HepG2 (cell line): ENCODE results near the gene PIAS1. TPM values are rescaled to one million over a fixed set of nuclear protein-coding genes. Genes with fewer than 3 reads are reported as not detected.

Experiments
- ATAC-seq: fragments of 200-7000 bp; cut with Tn5 transposase; 3 replicates; pipeline ENCODE4 v1.9.1; 2020; ENCODE audit warnings: mild to moderate bottlenecking, moderate library complexity
- BruUV-seq: library from RNA; stranded (reverse); fragments of 400-500 nt; replicated peaks from 2 replicates; lab custom pipeline; 2021; lab: Mats Ljungman, UMichigan
- CTCF ChIA-PET: fragments of 300-600 bp; formaldehyde crosslinking; extraction: SDS; loops from one replicate; lab custom pipeline; 2021; ENCODE audit warnings: low total read pairs, inconsistent platforms, low intra/inter-chr PET ratio; lab: Yijun Ruan, JAX
- POLR2A ChIA-PET: fragments of 350-600 bp; sonication (Branson Sonifier 250); formaldehyde crosslinking; loops from one replicate; lab custom pipeline; 2020; ENCODE audit warnings: antibody characterized with exemption, inconsistent platforms; lab: Yijun Ruan, JAX
- DNase-seq: peaks from one replicate; pipeline ENCODE4 v3.0.0-alpha.2; 2015; ENCODE audit warnings: low spot score
- FAIRE-seq: peaks from 3 replicates; lab custom pipeline; 2011; peaks lifted over from hg19 to GRCh38; lab: Jason Lieb, UNC
- H2AFZ ChIP-seq: one replicate; pipeline ENCODE4 v1.6.1; 2011; ENCODE audit warnings: low read length, inconsistent platforms
- H3K27ac ChIP-seq: fragments of 300-600 bp; 3 replicates; pipeline ENCODE4 v1.8.0; 2011; ENCODE audit warnings: mixed run types, mild to moderate bottlenecking, mixed read lengths, low read length, inconsistent platforms; ENCODE audit not compliant: insufficient read depth; ENCODE audit errors: extremely low read length
- H3K27me3 ChIP-seq, 2 experiments: fragments of 200-600 bp in 1 of 2; 2 replicates in 1 of 2; 3 replicates in 1 of 2; pipeline versions ENCODE4 v1.6.0 to v1.8.0; 2011; ENCODE audit warnings: low read length in 2 of 2, mild to moderate bottlenecking in 2 of 2, moderate library complexity in 2 of 2, inconsistent platforms in 1 of 2; ENCODE audit not compliant: insufficient read depth in 2 of 2, control insufficient read depth in 1 of 2
- H3K36me3 ChIP-seq, 2 experiments: fragments of 200-600 bp in 1 of 2; replicated peaks in 1 of 2; 2 replicates in 1 of 2; 3 replicates in 1 of 2; pipeline versions ENCODE4 v1.5.1 to v1.8.0; 2011; ENCODE audit warnings: low read length in 2 of 2, inconsistent platforms in 1 of 2; ENCODE audit not compliant: insufficient read depth in 2 of 2, control insufficient read depth in 1 of 2
- H3K4me1 ChIP-seq: 2 replicates; pipeline ENCODE4 v1.5.1; 2012; ENCODE audit warnings: low read length, inconsistent platforms; ENCODE audit not compliant: insufficient read depth
- H3K4me2 ChIP-seq: 2 replicates; pipeline ENCODE4 v1.6.0; 2011; ENCODE audit warnings: low read depth, low read length, inconsistent platforms
- H3K4me3 ChIP-seq, 3 experiments: fragments of 200-600 bp in 1 of 3; sonication (generic), shearing (Covaris generic) in 1 of 3; replicated peaks in 1 of 3; 2 replicates each; pipeline ENCODE4 v1.5.1; 2011 to 2016; ENCODE audit warnings: low read length in 3 of 3, inconsistent platforms in 2 of 3, low read depth in 2 of 3, mild to moderate bottlenecking in 2 of 3, control low read depth in 1 of 3, mixed read lengths in 1 of 3; ENCODE audit not compliant: insufficient read depth in 1 of 3
- H3K79me2 ChIP-seq: one replicate; pipeline ENCODE4 v1.6.1; 2011; ENCODE audit warnings: low read length, inconsistent platforms; ENCODE audit not compliant: insufficient read depth
- H3K9ac ChIP-seq: 2 replicates; pipeline ENCODE4 v1.6.0; 2011; ENCODE audit warnings: mild to moderate bottlenecking, low read depth, low read length, inconsistent platforms; ENCODE audit not compliant: insufficient read depth
- H3K9me3 ChIP-seq: 2 replicates; pipeline ENCODE4 v1.5.1; 2012; ENCODE audit warnings: mild to moderate bottlenecking, low read length
- H4K20me1 ChIP-seq: 2 replicates; pipeline ENCODE4 v1.6.0; 2011; ENCODE audit warnings: inconsistent platforms, mild to moderate bottlenecking, low read length, moderate library complexity; ENCODE audit not compliant: insufficient read depth
- HDAC2 ChIP-seq: sonication (generic); formaldehyde crosslinking; IDR thresholded peaks from 2 replicates; pipeline ENCODE4 v1.4.0; 2020; ENCODE audit warnings: missing genetic modification reagents
- ZBTB38 ChIP-seq: sonication (generic); formaldehyde crosslinking; IDR thresholded peaks from 2 replicates; pipeline ENCODE4 v1.5.1; 2020; ENCODE audit warnings: mild to moderate bottlenecking, missing genetic modification reagents
- ZFP1 ChIP-seq: IDR thresholded peaks from 2 replicates; pipeline ENCODE4 v1.6.1; 2016
- WGBS: methylation state at CpG from one replicate; pipeline ENCODE4 v1.1.6; 2017; ENCODE audit warnings: low lambda C conversion rate; 5-methylcytosine and 5-hydroxymethylcytosine counted together
- in situ Hi-C: cut with HindIII; loops from 2 replicates; pipeline ENCODE4 v1.10.0; 2017; ENCODE audit warnings: low pct_unique_long_range_greater_than_20kb; ENCODE audit not compliant: extremely low pct_ligation_motif_present
- intact Hi-C: fragments of 100-400 bp; cut with micrococcal nuclease; formaldehyde crosslinking; loops from one replicate; pipeline ENCODE4 v1.10.0; 2022; ENCODE audit not compliant: unreplicated experiment
- polyA plus RNA-seq, 8 experiments: library from polyadenylated mRNA; depleted of rRNA in 3 of 8; stranded (reverse) in 7 of 8; unstranded in 1 of 8; fragments of >200 nt; fragmentation: Illumina TruSeq in 4 of 8; extraction: Trizol in 4 of 8; gene quantifications; 2 replicates each; pipeline versions ENCODE4 v1.2.1 to v1.2.3, GENCODE V29; 2011 to 2016; ENCODE audit warnings: low read depth in 4 of 8, missing spikeins in 1 of 8, mixed read lengths in 1 of 8; ENCODE audit not compliant: insufficient read depth in 1 of 8
- total RNA-seq, 5 experiments: library from RNA; depleted of rRNA; stranded (reverse); fragments of >200 nt; fragmentation: Illumina TruSeq; extraction: Trizol; gene quantifications; 2 replicates each; pipeline ENCODE4 v1.2.3, GENCODE V29; 2016; ENCODE audit warnings: low read depth in 1 of 5
- TF ChIP-seq, protein P1 (sequence below): sonication (generic); formaldehyde crosslinking; IDR thresholded peaks from 2 replicates; pipeline ENCODE4 v1.4.0; 2020; ENCODE audit warnings: missing genetic modification reagents
- TF ChIP-seq, protein P2 (sequence below): sonication (generic); formaldehyde crosslinking; IDR thresholded peaks from 2 replicates; pipeline ENCODE4 v1.9.0; 2021; ENCODE audit warnings: mild to moderate bottlenecking, missing genetic modification reagents

Gene PIAS1
- total and polyA plus RNA-seq, 2 of the 13 experiments (the other 11 are each of a cell fraction or from before 2014, with no cell fraction given) = 20.7 to 33.7 TPM

DNA sequence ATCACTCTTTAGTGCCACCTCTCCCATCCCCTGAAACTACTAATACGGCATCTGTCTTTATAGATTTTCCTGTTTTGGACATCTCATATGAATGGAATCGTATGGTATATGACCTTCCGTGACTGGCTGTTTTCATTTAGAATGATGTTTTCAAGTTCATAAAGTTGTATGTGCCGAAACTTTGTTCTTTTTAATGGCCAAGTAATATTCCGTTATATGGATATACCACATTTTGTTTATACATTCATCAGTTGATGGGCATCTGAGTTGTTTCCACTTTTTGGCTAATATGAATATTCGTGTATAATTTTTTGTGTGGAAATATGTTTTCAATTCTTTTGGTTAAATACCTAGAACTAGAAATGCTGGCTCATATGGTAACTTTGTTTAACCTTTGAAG, 49.5 kb downstream of the PIAS1 start:
- ChIA-PET CTCF (no interaction called here), POLR2A (no interaction called here)
- Histone ChIP-seq H3K4me1 (peaks cover 36% of the 10 kb centered on the region), H3K79me2 (peaks cover 91% of the 10 kb centered on the region), H3K4me2 (no peak overlapping the region), H3K9ac (no peak overlapping the region), H3K27me3 (no peaks in the 10 kb centered on the region), H3K27ac (no peak overlapping the region), H3K36me3 (peaks cover 1 to 4% of the 10 kb centered on the region in 2 experiments; a peak in 2 of 5 replicates), H4K20me1 (no peaks in the 10 kb centered on the region), H3K4me3 (no peak overlapping the region), H3K9me3 (no peaks in the 10 kb centered on the region), H2AFZ (no peak overlapping the region)
- ATAC-seq (no peak), FAIRE-seq (no peak), DNase-seq (no peak)
- TF ChIP-seq HDAC2 (CRISPR knock-in tag) = no peak
- TF ChIP-seq ZFP1 (CRISPR knock-in tag) = no peak
- no peak for TF ChIP-seq ZBTB38
- TF ChIP-seq, protein P1, sequence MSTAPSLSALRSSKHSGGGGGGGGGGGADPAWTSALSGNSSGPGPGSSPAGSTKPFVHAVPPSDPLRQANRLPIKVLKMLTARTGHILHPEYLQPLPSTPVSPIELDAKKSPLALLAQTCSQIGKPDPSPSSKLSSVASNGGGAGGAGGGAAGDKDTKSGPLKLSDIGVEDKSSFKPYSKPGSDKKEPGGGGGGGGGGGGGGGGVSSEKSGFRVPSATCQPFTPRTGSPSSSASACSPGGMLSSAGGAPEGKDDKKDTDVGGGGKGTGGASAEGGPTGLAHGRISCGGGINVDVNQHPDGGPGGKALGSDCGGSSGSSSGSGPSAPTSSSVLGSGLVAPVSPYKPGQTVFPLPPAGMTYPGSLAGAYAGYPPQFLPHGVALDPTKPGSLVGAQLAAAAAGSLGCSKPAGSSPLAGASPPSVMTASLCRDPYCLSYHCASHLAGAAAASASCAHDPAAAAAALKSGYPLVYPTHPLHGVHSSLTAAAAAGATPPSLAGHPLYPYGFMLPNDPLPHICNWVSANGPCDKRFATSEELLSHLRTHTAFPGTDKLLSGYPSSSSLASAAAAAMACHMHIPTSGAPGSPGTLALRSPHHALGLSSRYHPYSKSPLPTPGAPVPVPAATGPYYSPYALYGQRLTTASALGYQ (CRISPR knock-in tag) = no peak
- TF ChIP-seq, protein P2, sequence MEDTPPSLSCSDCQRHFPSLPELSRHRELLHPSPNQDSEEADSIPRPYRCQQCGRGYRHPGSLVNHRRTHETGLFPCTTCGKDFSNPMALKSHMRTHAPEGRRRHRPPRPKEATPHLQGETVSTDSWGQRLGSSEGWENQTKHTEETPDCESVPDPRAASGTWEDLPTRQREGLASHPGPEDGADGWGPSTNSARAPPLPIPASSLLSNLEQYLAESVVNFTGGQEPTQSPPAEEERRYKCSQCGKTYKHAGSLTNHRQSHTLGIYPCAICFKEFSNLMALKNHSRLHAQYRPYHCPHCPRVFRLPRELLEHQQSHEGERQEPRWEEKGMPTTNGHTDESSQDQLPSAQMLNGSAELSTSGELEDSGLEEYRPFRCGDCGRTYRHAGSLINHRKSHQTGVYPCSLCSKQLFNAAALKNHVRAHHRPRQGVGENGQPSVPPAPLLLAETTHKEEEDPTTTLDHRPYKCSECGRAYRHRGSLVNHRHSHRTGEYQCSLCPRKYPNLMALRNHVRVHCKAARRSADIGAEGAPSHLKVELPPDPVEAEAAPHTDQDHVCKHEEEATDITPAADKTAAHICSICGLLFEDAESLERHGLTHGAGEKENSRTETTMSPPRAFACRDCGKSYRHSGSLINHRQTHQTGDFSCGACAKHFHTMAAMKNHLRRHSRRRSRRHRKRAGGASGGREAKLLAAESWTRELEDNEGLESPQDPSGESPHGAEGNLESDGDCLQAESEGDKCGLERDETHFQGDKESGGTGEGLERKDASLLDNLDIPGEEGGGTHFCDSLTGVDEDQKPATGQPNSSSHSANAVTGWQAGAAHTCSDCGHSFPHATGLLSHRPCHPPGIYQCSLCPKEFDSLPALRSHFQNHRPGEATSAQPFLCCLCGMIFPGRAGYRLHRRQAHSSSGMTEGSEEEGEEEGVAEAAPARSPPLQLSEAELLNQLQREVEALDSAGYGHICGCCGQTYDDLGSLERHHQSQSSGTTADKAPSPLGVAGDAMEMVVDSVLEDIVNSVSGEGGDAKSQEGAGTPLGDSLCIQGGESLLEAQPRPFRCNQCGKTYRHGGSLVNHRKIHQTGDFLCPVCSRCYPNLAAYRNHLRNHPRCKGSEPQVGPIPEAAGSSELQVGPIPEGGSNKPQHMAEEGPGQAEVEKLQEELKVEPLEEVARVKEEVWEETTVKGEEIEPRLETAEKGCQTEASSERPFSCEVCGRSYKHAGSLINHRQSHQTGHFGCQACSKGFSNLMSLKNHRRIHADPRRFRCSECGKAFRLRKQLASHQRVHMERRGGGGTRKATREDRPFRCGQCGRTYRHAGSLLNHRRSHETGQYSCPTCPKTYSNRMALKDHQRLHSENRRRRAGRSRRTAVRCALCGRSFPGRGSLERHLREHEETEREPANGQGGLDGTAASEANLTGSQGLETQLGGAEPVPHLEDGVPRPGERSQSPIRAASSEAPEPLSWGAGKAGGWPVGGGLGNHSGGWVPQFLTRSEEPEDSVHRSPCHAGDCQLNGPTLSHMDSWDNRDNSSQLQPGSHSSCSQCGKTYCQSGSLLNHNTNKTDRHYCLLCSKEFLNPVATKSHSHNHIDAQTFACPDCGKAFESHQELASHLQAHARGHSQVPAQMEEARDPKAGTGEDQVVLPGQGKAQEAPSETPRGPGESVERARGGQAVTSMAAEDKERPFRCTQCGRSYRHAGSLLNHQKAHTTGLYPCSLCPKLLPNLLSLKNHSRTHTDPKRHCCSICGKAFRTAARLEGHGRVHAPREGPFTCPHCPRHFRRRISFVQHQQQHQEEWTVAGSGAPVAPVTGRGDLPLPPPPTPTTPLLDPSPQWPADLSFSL (CRISPR knock-in tag) = no peak
- intact Hi-C loops = no loop called here
- WGBS = 98% methylated on average over 6 of the region's 6 CpGs
- in situ Hi-C loops = no loop called here
- BruUV-seq = no TSS peak
